Measurements from ENCODE around the gene TAS2R19.
"Not testable (repeated sequence)": the region's sequence is repeated elsewhere in the genome, so short reads cannot be mapped to it uniquely, and the experiment has no call there.

The TAS2R19 gene

GRCh38 chr12:11022520-11022919, at the start of gene TAS2R19:
TAS2R19 (minus strand) TSS chr12:11022620; CDS start chr12:11022571, 49 bp downstream.
- DNase-seq, result no peak

GRCh38 chr12:11071414-11071813, 49.0 kb upstream of the TAS2R19 start:
- DNase-seq, result no peak

- no peak for DNase-seq
These were observed 48.6 kb upstream of the TAS2R19 start for GRCh38 chr12:11070999-11071398.

GRCh38 chr12:11069854-11070365, 47.5 kb upstream of the TAS2R19 start:
- peak; percentile 7 for DNase-seq

GRCh38 chr12:11067514-11067913, 45.1 kb upstream of the TAS2R19 start:
- no peak for DNase-seq

- DNase-seq, result not testable (repeated sequence)
These were observed 39.8 kb upstream of the TAS2R19 start, which contains the start of gene TAS2R46 for GRCh38 chr12:11062194-11062593. TAS2R46 (minus strand) TSS chr12:11062294; CDS start chr12:11062294, 0 bp downstream.

- DNase-seq, result peak; percentile 35
These were observed 37.4 kb upstream of the TAS2R19 start for GRCh38 chr12:11059784-11060183.

GRCh38 chr12:11059041-11059440, 36.6 kb upstream of the TAS2R19 start:
- DNase-seq, result no peak

GRCh38 chr12:11055306-11055705, 32.9 kb upstream of the TAS2R19 start:
- DNase-seq, result no peak

- DNase-seq, result not testable (repeated sequence)
These were observed 27.5 kb upstream of the TAS2R19 start for GRCh38 chr12:11049806-11050531.

- DNase-seq, result not testable (repeated sequence)
These were observed 18.9 kb upstream of the TAS2R19 start for GRCh38 chr12:11041366-11041765.

GRCh38 chr12:11040162-11040561, 17.7 kb upstream of the TAS2R19 start:
- DNase-seq, result no peak

GRCh38 chr12:11039171-11039570, 16.8 kb upstream of the TAS2R19 start:
- no peak for DNase-seq

GRCh38 chr12:11033959-11034358, 11.5 kb upstream of the TAS2R19 start:
- not testable (repeated sequence) for DNase-seq

GRCh38 chr12:11031307-11031706, 8.9 kb upstream of the TAS2R19 start, which contains the start of gene TAS2R31:
TAS2R31 (minus strand) TSS chr12:11031407; CDS start chr12:11031335, 72 bp downstream.
- DNase-seq, result no peak

- DNase-seq, result no peak
These were observed 3.7 kb upstream of the TAS2R19 start for GRCh38 chr12:11026118-11026517.

- DNase-seq, result no peak
These were observed 967 bp upstream of the TAS2R19 start for GRCh38 chr12:11023387-11023786.

- DNase-seq, result no peak
These were observed 5.5 kb downstream of the TAS2R19 start for GRCh38 chr12:11016937-11017336.

- DNase-seq, result no peak
These were observed 6.5 kb downstream of the TAS2R19 start for GRCh38 chr12:11015775-11016430.

GRCh38 chr12:11014234-11014633, 8.2 kb downstream of the TAS2R19 start:
- no peak for DNase-seq

- no peak for DNase-seq
These were observed 14.8 kb downstream of the TAS2R19 start for GRCh38 chr12:11007608-11008007.

- no peak for DNase-seq
These were observed 24.2 kb downstream of the TAS2R19 start, which contains the start of gene TAS2R20 for GRCh38 chr12:10998204-10998603. TAS2R20 (minus strand) TSS chr12:10998304; CDS start chr12:10997875, 429 bp downstream.

GRCh38 chr12:10994307-10994706, 28.1 kb downstream of the TAS2R19 start:
- no peak for DNase-seq

GRCh38 chr12:10989107-10989506, 33.3 kb downstream of the TAS2R19 start:
- DNase-seq, result no peak

Measured in suppressor macrophage treated with lipopolysaccharide for 4 hours (primary cell).